ENCODE results near the gene SH3BP4. TPM values are rescaled to one million over a fixed set of nuclear protein-coding genes. Genes with fewer than 3 reads are reported as not detected.

SH3BP4 gene
- polyA plus RNA-seq, 2 of the 4 experiments (the other 2 are of a cell fraction) = 22.6 to 35.7 TPM

DNA sequence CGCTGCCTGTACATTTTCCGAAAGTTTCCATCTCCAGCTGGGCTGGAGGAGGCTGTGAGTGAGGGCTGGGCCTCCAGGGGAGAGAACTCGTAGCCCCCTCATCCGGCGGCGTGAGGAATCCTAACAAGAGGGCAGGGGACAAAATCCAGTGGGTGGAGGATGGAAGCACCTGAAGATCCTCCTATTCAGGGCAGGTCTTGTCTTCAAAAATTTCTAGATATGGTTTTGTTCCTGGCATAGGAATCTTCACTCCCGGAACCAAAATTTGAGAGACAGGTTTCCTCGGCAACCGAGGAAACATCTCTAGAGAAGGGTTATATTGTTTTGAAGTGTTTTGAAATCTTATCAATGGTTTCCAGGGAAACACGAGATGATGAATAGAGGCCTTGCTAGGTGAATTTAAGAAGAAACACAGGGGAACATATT is 136.7 kb downstream of the SH3BP4 start (continued):
- TF ChIP-seq, protein P1, sequence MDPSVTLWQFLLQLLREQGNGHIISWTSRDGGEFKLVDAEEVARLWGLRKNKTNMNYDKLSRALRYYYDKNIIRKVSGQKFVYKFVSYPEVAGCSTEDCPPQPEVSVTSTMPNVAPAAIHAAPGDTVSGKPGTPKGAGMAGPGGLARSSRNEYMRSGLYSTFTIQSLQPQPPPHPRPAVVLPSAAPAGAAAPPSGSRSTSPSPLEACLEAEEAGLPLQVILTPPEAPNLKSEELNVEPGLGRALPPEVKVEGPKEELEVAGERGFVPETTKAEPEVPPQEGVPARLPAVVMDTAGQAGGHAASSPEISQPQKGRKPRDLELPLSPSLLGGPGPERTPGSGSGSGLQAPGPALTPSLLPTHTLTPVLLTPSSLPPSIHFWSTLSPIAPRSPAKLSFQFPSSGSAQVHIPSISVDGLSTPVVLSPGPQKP (IDR thresholded peaks at IDR 0.05; ENCODE audit: low read depth, low read length) = no peak

DNA sequence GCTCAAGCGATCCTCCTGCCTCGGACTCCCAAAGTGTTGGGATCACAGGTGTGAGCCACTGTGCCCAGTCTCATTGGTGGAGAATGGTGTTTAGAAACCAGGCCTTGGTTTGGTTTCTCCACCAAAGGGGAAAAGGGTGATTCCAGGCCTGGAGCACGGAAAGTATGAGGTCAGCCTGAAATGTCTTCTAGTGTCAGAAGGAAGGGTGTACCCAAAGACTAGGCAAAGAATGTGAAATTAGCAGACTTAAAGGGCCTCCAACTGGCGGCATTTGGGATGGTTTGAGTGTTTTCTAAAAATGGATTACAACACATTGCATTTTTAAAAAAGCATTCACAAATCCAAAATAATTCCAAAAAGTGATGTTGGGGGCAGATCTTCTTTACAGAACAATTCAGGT is 139.6 kb downstream of the SH3BP4 start:
- FAIRE-seq (no peak), DNase-seq (ENCODE audit: low read depth in 1 of 2, low spot score in 1 of 2) (no peak), ATAC-seq (no peak)
- Histone ChIP-seq H3K4me3 (no peak overlapping the region), H3K9me3 (no peaks in the 10 kb centered on the region), H3K4me1 (no peaks in the 10 kb centered on the region), H3K4me2 (no peak overlapping the region), H3K27ac (0 out of 6 replicates have a peak overlapping the region, but pooled peaks of 1 of the 2 experiments have one; percentile 10)
- ChIA-PET POLR2A (no interaction called here), CTCF (no interaction called here)
- TF ChIP-seq EHMT2 (IDR thresholded peaks at IDR 0.05; ENCODE audit: low read depth) = no peak
- TF ChIP-seq JUNB (IDR thresholded peaks at IDR 0.05) = no peak
- TF ChIP-seq RAD21 (conservative IDR thresholded peaks at IDR 0.05 in 1 of 2, IDR thresholded peaks at IDR 0.05 in 1 of 2) = no peak
- TF ChIP-seq CEBPB (IDR thresholded peaks at IDR 0.05) = no peak
- TF ChIP-seq FOSL2 (IDR thresholded peaks at IDR 0.05) = no peak
- TF ChIP-seq FOSL2 (CRISPR knock-in tag; IDR thresholded peaks at IDR 0.05) = no peak
- TF ChIP-seq MAZ (IDR thresholded peaks at IDR 0.05; ENCODE audit: borderline replicate concordance, low read depth, low read length) = no peak
- TF ChIP-seq EP300 (IDR thresholded peaks at IDR 0.05) = no peak
- no peak for TF ChIP-seq NR3C1 (IDR thresholded peaks at IDR 0.05)
- TF ChIP-seq, protein P2, sequence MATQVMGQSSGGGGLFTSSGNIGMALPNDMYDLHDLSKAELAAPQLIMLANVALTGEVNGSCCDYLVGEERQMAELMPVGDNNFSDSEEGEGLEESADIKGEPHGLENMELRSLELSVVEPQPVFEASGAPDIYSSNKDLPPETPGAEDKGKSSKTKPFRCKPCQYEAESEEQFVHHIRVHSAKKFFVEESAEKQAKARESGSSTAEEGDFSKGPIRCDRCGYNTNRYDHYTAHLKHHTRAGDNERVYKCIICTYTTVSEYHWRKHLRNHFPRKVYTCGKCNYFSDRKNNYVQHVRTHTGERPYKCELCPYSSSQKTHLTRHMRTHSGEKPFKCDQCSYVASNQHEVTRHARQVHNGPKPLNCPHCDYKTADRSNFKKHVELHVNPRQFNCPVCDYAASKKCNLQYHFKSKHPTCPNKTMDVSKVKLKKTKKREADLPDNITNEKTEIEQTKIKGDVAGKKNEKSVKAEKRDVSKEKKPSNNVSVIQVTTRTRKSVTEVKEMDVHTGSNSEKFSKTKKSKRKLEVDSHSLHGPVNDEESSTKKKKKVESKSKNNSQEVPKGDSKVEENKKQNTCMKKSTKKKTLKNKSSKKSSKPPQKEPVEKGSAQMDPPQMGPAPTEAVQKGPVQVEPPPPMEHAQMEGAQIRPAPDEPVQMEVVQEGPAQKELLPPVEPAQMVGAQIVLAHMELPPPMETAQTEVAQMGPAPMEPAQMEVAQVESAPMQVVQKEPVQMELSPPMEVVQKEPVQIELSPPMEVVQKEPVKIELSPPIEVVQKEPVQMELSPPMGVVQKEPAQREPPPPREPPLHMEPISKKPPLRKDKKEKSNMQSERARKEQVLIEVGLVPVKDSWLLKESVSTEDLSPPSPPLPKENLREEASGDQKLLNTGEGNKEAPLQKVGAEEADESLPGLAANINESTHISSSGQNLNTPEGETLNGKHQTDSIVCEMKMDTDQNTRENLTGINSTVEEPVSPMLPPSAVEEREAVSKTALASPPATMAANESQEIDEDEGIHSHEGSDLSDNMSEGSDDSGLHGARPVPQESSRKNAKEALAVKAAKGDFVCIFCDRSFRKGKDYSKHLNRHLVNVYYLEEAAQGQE (IDR thresholded peaks at IDR 0.05) = no peak
- TF ChIP-seq, protein P3, sequence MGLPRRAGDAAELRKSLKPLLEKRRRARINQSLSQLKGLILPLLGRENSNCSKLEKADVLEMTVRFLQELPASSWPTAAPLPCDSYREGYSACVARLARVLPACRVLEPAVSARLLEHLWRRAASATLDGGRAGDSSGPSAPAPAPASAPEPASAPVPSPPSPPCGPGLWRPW (IDR thresholded peaks at IDR 0.05) = no peak
- no peak for TF ChIP-seq HOXB13 (CRISPR knock-in tag; IDR thresholded peaks at IDR 0.05; ENCODE audit: low read depth)
- no peak for TF ChIP-seq TFCP2L1 (CRISPR knock-in tag; IDR thresholded peaks at IDR 0.05)
- no peak for TF ChIP-seq GATA3 (IDR thresholded peaks at IDR 0.05; ENCODE audit: borderline replicate concordance)
- no peak for TF ChIP-seq FOXS1 (CRISPR knock-in tag; IDR thresholded peaks at IDR 0.05)
- no peak for TF ChIP-seq JUN (IDR thresholded peaks at IDR 0.05)
- 91% methylated on average over 4 of the region's 4 CpGs for WGBS (ENCODE audit: missing lambda C conversion rate)

DNA sequence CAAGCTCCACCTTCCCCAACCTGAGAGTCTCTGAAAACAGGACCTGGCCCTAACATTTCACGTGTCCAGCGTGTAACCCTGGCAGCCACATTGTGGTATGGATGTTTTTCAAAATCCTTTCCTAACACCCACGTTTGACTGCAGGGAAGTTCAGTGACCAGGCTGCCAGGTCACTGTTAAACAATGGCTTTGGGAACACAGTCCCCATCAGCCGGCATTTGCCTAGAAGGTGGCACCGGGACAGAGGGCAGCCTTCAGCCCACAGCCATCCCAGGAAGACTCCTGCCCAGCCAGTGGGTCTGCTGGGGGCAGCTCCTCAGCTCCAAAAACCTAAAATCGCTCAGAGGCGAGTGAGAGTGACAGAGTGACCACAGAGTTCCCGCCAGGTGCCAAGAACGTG is 140.2 kb downstream of the SH3BP4 start:
- ATAC-seq = no peak
- H3K27ac ChIP-seq = peak overlapping the region in 1 of 2 experiments; percentile 42; a peak in 2 of 6 replicates
- ChIA-PET CTCF (interaction anchor here (2.1 kb wide), 1 partner anchor 36 kb away, joined by 8 read pairs; no protein-coding TSS in a partner anchor), POLR2A (no interaction called here)
- H3K9me3 ChIP-seq = no peaks in the 10 kb centered on the region
- DNase-seq (ENCODE audit: low read depth in 1 of 2, low spot score in 1 of 2) = no peak
- no peak overlapping the region for H3K4me3 ChIP-seq
- H3K4me1 ChIP-seq = no peaks in the 10 kb centered on the region
- no peak overlapping the region for H3K4me2 ChIP-seq
- FAIRE-seq = no peak
- 88% methylated on average over 9 of the region's 9 CpGs for WGBS (ENCODE audit: missing lambda C conversion rate)
- no peak for TF ChIP-seq PHF8 (IDR thresholded peaks at IDR 0.05; ENCODE audit: borderline replicate concordance, low read depth)
- no peak for TF ChIP-seq EHF (CRISPR knock-in tag; IDR thresholded peaks at IDR 0.05)
- TF ChIP-seq EHMT2 (IDR thresholded peaks at IDR 0.05; ENCODE audit: low read depth) = no peak
- TF ChIP-seq, protein P4, sequence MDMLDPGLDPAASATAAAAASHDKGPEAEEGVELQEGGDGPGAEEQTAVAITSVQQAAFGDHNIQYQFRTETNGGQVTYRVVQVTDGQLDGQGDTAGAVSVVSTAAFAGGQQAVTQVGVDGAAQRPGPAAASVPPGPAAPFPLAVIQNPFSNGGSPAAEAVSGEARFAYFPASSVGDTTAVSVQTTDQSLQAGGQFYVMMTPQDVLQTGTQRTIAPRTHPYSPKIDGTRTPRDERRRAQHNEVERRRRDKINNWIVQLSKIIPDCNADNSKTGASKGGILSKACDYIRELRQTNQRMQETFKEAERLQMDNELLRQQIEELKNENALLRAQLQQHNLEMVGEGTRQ (IDR thresholded peaks at IDR 0.05) = no peak
- TF ChIP-seq HOXB13 (CRISPR knock-in tag; IDR thresholded peaks at IDR 0.05; ENCODE audit: low read depth) = no peak
- no peak for TF ChIP-seq ESRRA (IDR thresholded peaks at IDR 0.05; ENCODE audit: borderline replicate concordance, low read length)
- no peak for TF ChIP-seq RAD21 (conservative IDR thresholded peaks at IDR 0.05 in 1 of 2, IDR thresholded peaks at IDR 0.05 in 1 of 2)
- TF ChIP-seq, protein P5, sequence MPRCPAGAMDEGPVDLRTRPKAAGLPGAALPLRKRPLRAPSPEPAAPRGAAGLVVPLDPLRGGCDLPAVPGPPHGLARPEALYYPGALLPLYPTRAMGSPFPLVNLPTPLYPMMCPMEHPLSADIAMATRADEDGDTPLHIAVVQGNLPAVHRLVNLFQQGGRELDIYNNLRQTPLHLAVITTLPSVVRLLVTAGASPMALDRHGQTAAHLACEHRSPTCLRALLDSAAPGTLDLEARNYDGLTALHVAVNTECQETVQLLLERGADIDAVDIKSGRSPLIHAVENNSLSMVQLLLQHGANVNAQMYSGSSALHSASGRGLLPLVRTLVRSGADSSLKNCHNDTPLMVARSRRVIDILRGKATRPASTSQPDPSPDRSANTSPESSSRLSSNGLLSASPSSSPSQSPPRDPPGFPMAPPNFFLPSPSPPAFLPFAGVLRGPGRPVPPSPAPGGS (IDR thresholded peaks at IDR 0.05) = no peak
- TF ChIP-seq NR3C1 (IDR thresholded peaks at IDR 0.05) = no peak
- TF ChIP-seq CBX8 (IDR thresholded peaks at IDR 0.05) = no peak
- TF ChIP-seq HOXA7 (CRISPR knock-in tag; IDR thresholded peaks at IDR 0.05) = no peak
- TF ChIP-seq HDAC2 (IDR thresholded peaks at IDR 0.05) = no peak
- TF ChIP-seq, protein P2 (IDR thresholded peaks at IDR 0.05) = no peak
- TF ChIP-seq CEBPB (IDR thresholded peaks at IDR 0.05) = no peak
- no peak for TF ChIP-seq MAZ (IDR thresholded peaks at IDR 0.05; ENCODE audit: borderline replicate concordance, low read depth, low read length)

Measured in A549 (cell line).